AG04450 (cell line): ENCODE data around the gene POLR3E. TPM values are rescaled to one million over a fixed set of nuclear protein-coding genes. Genes with fewer than 3 reads are reported as not detected.

Experiments
- CTCF ChIA-PET: fragments of 300-600, 350-600 bp; formaldehyde crosslinking; extraction: SDS; loops from one replicate; lab custom pipeline; 2022; ENCODE audit warnings: antibody characterized with exemption, inconsistent platforms; lab: Charles Lee
- POLR2A ChIA-PET: fragments of 350-600 bp; formaldehyde crosslinking; extraction: SDS; loops from one replicate; lab custom pipeline; 2021; ENCODE audit warnings: antibody characterized with exemption, inconsistent platforms; lab: Yijun Ruan, JAX
- DNase-seq: peaks from one replicate; pipeline ENCODE4 v3.0.0-alpha.2; 2011; ENCODE audit warnings: low read depth, low spot score
- H3K27ac ChIP-seq: one replicate; pipeline ENCODE4 v1.5.1; 2012; ENCODE audit warnings: low read depth, low read length, control low read depth
- H3K27me3 ChIP-seq: one replicate; pipeline ENCODE4 v1.6.0; 2012; ENCODE audit warnings: low read length; ENCODE audit not compliant: control insufficient read depth, insufficient read depth
- H3K4me3 ChIP-seq: 2 replicates; pipeline ENCODE4 v1.5.1; 2011; ENCODE audit warnings: mild to moderate bottlenecking, low read depth, low read length, control low read depth
- H3K9me3 ChIP-seq: 2 replicates; pipeline ENCODE4 v1.5.1; 2012; ENCODE audit warnings: low read length; ENCODE audit not compliant: control insufficient read depth, insufficient read depth
- CTCF ChIP-seq: IDR thresholded peaks from 2 replicates; pipeline ENCODE4 v1.5.1; 2011; ENCODE audit warnings: low read depth, low read length, control low read depth, inconsistent platforms
- polyA plus RNA-seq: library from polyadenylated mRNA; depleted of rRNA; stranded (reverse); fragments of >200 nt; gene quantifications from 2 replicates; pipeline ENCODE4 v1.2.3, GENCODE V29; 2011

Gene POLR3E
- polyA plus RNA-seq, 1 experiment = 32.0 TPM

GRCh38 chr16:22323173-22323958 is 26.2 kb downstream of the POLR3E start:
- no peak overlapping the region for H3K27ac ChIP-seq
- ChIA-PET CTCF (interaction anchor here (0.6 kb wide), 1 partner anchor 37 kb away, joined by 6 read pairs; no protein-coding TSS in a partner anchor), POLR2A (no interaction called here)
- H3K27me3 ChIP-seq = no peaks in the 10 kb centered on the region
- TF ChIP-seq CTCF = no peak
- H3K9me3 ChIP-seq = no peaks in the 10 kb centered on the region; the same call in 1 of the 2 replicates
- DNase-seq = no peak
- no peak overlapping the region for H3K4me3 ChIP-seq

DNA sequence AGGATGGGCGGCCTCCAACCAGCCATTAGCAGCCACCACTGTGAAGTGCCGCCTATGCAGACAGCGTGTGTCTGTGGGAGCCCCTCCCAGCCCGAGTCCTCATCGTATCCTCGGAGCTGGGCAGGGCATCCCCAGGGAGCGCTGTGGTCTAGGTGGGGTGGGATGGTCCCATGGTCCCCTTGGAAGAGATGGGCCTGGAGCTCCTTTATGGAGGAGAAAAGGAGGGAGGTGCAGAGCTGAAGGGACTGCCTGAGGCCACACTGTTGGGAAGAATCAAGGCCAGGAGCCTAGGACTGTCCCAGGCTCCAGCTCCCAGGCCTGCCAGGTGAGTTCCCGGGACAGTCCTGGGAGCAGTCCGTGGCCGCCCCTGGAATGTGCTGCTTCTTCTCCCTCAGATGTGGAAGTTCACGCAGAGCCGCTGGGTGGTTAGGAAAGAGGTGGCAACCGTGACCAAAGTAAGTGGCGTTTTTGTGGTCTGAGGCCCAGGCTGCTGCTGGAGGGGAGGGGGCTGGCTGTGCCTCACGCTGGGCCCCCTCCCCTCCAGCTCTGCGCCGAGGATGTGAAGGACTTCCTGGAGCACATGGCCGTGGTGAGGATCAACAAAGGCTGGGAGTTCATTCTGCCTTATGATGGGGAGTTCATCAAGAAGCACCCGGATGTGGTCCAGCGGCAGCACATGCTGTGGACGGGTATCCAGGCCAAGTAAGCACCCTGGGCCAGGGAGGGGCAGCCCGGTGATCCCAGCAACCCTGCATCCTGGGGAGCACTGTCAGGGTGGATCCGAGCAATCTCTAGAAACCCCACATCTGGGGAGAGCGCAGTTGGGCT is 27.0 kb downstream of the POLR3E start:
- ChIA-PET CTCF (no interaction called here), POLR2A (no interaction called here)
- Histone ChIP-seq H3K9me3 (no peaks in the 10 kb centered on the region; the same call in 1 of the 2 replicates), H3K4me3 (no peak overlapping the region), H3K27me3 (no peaks in the 10 kb centered on the region), H3K27ac (no peak overlapping the region)
- no peak for DNase-seq
- TF ChIP-seq CTCF = no peak

DNA sequence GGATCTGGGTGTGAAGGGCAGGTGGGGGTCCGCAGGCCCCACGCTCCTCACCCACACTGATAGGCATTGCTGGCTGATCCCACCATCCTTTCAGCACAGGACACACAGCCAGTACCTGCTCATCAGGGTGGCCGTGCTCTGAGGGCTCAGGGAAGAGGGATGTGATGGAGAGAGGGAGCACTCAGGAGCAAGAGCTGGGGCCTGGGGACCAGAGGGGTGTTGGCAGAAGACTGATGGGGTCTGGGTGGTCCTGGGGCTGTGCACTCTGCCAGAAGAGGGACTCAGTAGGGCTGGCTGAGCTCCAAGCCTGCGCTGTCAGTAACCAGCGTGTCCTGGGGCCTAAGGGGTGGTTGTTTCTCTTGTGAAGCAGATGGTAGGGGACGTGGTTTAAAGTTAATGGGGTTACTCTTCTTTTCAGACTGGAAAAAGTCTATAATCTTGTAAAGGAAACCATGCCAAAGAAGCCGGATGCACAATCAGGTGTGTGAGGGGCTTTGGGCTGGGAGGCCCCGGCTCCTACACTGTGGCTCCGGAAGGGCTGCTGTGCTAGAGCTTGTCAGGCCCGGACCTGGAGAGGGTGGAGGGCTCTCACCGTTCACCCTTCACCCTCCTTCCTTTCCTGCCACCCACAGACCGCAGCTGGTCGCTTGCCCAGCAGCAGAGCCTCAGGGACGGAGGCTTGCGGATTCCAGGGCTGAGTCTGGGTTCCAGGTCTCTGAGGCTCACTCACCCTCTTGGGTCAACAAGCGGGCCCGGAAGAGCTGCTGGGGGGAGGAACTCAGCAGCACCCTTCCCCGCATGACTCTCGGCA is 27.8 kb downstream of the POLR3E start:
- H3K27ac ChIP-seq = no peak overlapping the region
- CTCF ChIA-PET = no interaction called here
- DNase-seq = no peak
- H3K27me3 ChIP-seq = no peaks in the 10 kb centered on the region
- no peak overlapping the region for H3K4me3 ChIP-seq
- POLR2A ChIA-PET = no interaction called here
- no peaks in the 10 kb centered on the region; the same call in 1 of the 2 replicates for H3K9me3 ChIP-seq
- TF ChIP-seq CTCF = no peak

DNA sequence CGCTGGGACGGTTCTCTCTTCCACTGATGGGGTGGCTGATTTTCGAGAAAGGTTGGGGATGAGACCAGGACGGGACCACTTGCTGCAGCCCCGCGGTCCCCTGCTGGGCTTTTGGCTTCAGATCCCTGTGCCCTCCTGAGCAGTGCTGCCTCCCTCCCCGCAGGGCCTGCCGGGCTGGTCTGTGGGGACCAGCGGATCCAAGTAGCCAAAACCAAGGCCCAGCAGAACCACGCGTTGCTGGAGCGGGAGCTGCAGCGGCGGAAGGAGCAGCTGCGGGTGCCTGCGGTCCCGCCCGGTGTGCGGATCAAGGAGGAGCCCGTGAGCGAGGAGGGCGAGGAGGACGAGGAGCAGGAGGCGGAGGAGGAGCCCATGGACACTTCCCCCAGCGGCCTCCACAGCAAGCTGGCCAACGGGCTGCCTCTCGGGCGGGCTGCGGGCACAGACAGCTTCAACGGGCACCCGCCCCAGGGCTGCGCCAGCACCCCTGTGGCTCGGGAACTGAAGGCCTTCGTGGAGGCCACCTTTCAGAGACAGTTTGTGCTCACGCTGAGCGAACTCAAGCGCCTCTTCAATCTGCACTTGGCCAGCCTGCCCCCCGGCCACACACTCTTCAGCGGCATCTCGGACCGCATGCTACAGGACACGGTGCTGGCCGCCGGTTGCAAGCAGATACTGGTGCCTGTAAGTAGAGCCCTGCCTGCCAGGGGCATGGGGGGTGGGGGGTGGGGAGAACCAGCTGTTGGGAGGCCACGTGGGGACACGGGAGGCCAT is 28.6 kb downstream of the POLR3E start:
- POLR2A ChIA-PET = no interaction called here

More for the DNA sequence above, 28.6 kb downstream of the POLR3E start:
- H3K27me3 ChIP-seq = no peaks in the 10 kb centered on the region
- no peak overlapping the region for H3K27ac ChIP-seq
- no peak for DNase-seq
- CTCF ChIA-PET = no interaction called here
- no peak for TF ChIP-seq CTCF
- no peak overlapping the region for H3K4me3 ChIP-seq
- no peaks in the 10 kb centered on the region; the same call in 1 of the 2 replicates for H3K9me3 ChIP-seq
